Nephron (organoid): Measurements from ENCODE around the gene BCAS3.

Experiments
- H3K27ac Mint-ChIP-seq, 3 experiments: 2 replicates each; pipeline ENCODE4 v1.8.0; 2020; ENCODE audit warnings: mixed read lengths in 3 of 3, mild to moderate bottlenecking in 2 of 3, moderate library complexity in 1 of 3
- H3K27me3 Mint-ChIP-seq: 2 replicates; pipeline ENCODE4 v1.8.0; 2021; ENCODE audit warnings: low read depth, mild to moderate bottlenecking, moderate library complexity, mixed read lengths
- H3K36me3 Mint-ChIP-seq: 2 replicates; pipeline ENCODE4 v1.8.0; 2020; ENCODE audit warnings: low read depth, mixed read lengths
- H3K4me1 Mint-ChIP-seq: 2 replicates; pipeline ENCODE4 v1.8.0; 2020; ENCODE audit warnings: mixed read lengths
- H3K4me3 Mint-ChIP-seq, 3 experiments: 2 replicates each; pipeline ENCODE4 v1.8.0; 2020; ENCODE audit warnings: mild to moderate bottlenecking in 3 of 3, mixed read lengths in 3 of 3, moderate library complexity in 2 of 3
- H3K9me3 Mint-ChIP-seq: 2 replicates; pipeline ENCODE4 v1.8.0; 2020; ENCODE audit warnings: mixed read lengths
- TF ChIP-seq, protein P1 (sequence below), 3 experiments: fragments of 200-600 bp; sonication (generic); IDR thresholded peaks; one replicate each; pipeline ENCODE4 v1.5.0; 2021; ENCODE audit warnings: antibody characterized with exemption in 3 of 3; ENCODE audit not compliant: unreplicated experiment in 3 of 3

The BCAS3 gene

GRCh38 chr17:61157246-61157886 is 479.7 kb downstream of the BCAS3 start:
- H3K27ac Mint-ChIP-seq: peak overlapping the region; percentile 94 to 97 (median 94)
- H3K27me3 Mint-ChIP-seq: no peaks in the 10 kb centered on the region
- peaks cover 81% of the 10 kb centered on the region for H3K4me1 Mint-ChIP-seq
- no peaks in the 10 kb centered on the region for H3K9me3 Mint-ChIP-seq
- no peaks in the 10 kb centered on the region for H3K36me3 Mint-ChIP-seq
- TF ChIP-seq, protein P1, sequence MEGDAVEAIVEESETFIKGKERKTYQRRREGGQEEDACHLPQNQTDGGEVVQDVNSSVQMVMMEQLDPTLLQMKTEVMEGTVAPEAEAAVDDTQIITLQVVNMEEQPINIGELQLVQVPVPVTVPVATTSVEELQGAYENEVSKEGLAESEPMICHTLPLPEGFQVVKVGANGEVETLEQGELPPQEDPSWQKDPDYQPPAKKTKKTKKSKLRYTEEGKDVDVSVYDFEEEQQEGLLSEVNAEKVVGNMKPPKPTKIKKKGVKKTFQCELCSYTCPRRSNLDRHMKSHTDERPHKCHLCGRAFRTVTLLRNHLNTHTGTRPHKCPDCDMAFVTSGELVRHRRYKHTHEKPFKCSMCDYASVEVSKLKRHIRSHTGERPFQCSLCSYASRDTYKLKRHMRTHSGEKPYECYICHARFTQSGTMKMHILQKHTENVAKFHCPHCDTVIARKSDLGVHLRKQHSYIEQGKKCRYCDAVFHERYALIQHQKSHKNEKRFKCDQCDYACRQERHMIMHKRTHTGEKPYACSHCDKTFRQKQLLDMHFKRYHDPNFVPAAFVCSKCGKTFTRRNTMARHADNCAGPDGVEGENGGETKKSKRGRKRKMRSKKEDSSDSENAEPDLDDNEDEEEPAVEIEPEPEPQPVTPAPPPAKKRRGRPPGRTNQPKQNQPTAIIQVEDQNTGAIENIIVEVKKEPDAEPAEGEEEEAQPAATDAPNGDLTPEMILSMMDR (IDR thresholded peaks at IDR 0.05; ENCODE audit: unreplicated experiment in 3 of 3): peak; percentile 20 to 24 (median 20)
- H3K4me3 Mint-ChIP-seq: peak overlapping the region; percentile 68 to 84 (median 82)

DNA sequence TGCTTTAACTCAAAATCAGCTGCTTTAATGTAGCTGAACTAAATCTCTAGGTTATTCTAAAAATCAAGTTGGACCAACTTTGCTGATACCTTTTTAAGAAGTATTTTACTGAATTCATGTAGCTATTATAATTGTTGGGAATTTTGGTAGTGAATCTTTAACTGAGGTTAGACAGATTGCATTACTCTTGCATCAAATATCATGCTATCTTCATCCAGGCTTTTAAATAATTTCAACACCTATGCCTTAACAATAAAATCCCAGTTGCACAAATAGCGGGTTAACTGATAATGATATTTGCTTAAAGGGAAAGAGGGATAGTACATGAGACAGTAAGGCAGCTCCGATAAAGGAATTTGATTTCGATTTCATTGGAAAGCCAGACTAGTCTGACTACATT is 480.7 kb downstream of the BCAS3 start:
- peak overlapping the region; percentile 28 to 84 (median 82) for H3K4me3 Mint-ChIP-seq
- H3K27ac Mint-ChIP-seq: peak overlapping the region; percentile 94 to 97 (median 94)
- H3K4me1 Mint-ChIP-seq: peaks cover 72% of the 10 kb centered on the region
- no peaks in the 10 kb centered on the region for H3K9me3 Mint-ChIP-seq
- H3K36me3 Mint-ChIP-seq: no peaks in the 10 kb centered on the region
- no peaks in the 10 kb centered on the region for H3K27me3 Mint-ChIP-seq
- TF ChIP-seq, protein P1 (IDR thresholded peaks at IDR 0.05; ENCODE audit: unreplicated experiment in 3 of 3): no peak

GRCh38 chr17:61159221-61159814 is 481.7 kb downstream of the BCAS3 start:
- H3K27ac Mint-ChIP-seq: peak overlapping the region; percentile 94 to 99 (median 97)
- H3K27me3 Mint-ChIP-seq: no peaks in the 10 kb centered on the region
- H3K9me3 Mint-ChIP-seq: no peaks in the 10 kb centered on the region
- H3K4me3 Mint-ChIP-seq: peak overlapping the region; percentile 43 to 81 (median 72)
- no peaks in the 10 kb centered on the region for H3K36me3 Mint-ChIP-seq
- TF ChIP-seq, protein P1 (IDR thresholded peaks at IDR 0.05; ENCODE audit: unreplicated experiment in 3 of 3): no peak
- peaks cover 63% of the 10 kb centered on the region for H3K4me1 Mint-ChIP-seq

GRCh38 chr17:61160204-61160603 is 482.6 kb downstream of the BCAS3 start:
- H3K9me3 Mint-ChIP-seq: peaks cover 2% of the 10 kb centered on the region
- H3K4me1 Mint-ChIP-seq: peaks cover 67% of the 10 kb centered on the region
- H3K4me3 Mint-ChIP-seq: peak overlapping the region in 2 of 3 experiments; percentile 40 to 47
- H3K27ac Mint-ChIP-seq: peak overlapping the region; percentile 93 to 97 (median 94)
- no peaks in the 10 kb centered on the region for H3K27me3 Mint-ChIP-seq
- TF ChIP-seq, protein P1 (IDR thresholded peaks at IDR 0.05; ENCODE audit: unreplicated experiment in 3 of 3): no peak
- peaks cover 4% of the 10 kb centered on the region for H3K36me3 Mint-ChIP-seq

- H3K27ac Mint-ChIP-seq: peak overlapping the region; percentile 93 to 97 (median 94)
- H3K4me1 Mint-ChIP-seq: peaks cover 63% of the 10 kb centered on the region
- no peaks in the 10 kb centered on the region for H3K27me3 Mint-ChIP-seq
- H3K4me3 Mint-ChIP-seq: peak overlapping the region in 2 of 3 experiments; percentile 41 to 47
- peaks cover 2% of the 10 kb centered on the region for H3K9me3 Mint-ChIP-seq
- H3K36me3 Mint-ChIP-seq: peaks cover 4% of the 10 kb centered on the region
- TF ChIP-seq, protein P1 (IDR thresholded peaks at IDR 0.05; ENCODE audit: unreplicated experiment in 3 of 3): no peak
Measured at GRCh38 chr17:61160789-61161445, 483.3 kb downstream of the BCAS3 start.
